Muscle of back (tissue), 11 donors: ENCODE results near the gene CHKB. TPM values are rescaled to one million over a fixed set of nuclear protein-coding genes. Genes with fewer than 3 reads are reported as not detected.
A peak's percentile ranks its signal among the peaks of the same experiment; 100 is the strongest.

Experiments used
- DNase-seq, 3 donors: peaks; one replicate each; pipeline versions ENCODE4 v3.0.0 to v3.0.0-alpha.2; 2013
- polyA plus RNA-seq, 10 donors: library from polyadenylated mRNA; unstranded; fragments of 120-200 nt; gene quantifications; one replicate each; pipeline ENCODE4 v1.2.1, GENCODE V29; 2013; ENCODE audit not compliant: insufficient read length in 10 of 10

Gene CHKB
- polyA plus RNA-seq, 10 donors, result 35.5 to 68.7 (median 46.4) TPM

- no peak for DNase-seq
Measured at GRCh38 chr22:50600967-50601668, 18.5 kb upstream of the CHKB start.

DNA sequence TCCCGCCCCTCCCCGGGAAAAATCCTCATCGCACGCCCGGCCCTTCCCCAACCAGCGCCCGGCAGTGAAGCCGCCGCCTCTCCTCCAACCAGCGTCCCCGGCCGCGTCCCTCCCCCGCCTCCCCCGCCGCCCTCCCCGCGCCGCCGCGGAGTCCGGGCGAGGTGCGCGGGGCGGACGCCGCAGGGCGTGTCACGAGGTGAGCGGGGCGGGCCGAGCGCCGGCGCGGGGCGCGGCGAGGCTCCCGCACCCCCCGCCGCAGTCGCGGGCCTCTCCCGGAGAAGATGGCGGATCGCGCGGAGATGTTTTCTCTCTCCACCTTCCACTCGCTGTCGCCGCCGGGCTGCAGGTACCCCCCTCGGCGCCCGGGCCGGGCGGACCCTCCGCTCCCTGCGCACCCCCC, 17.9 kb upstream of the CHKB start, which contains the start of gene MAPK8IP2:
Gene MAPK8IP2, plus strand, starts transcription at position 256 of the 400 bp plus-strand sequence. Its CDS starts 26 bp downstream, at position 282.
- no peak for DNase-seq

- peak in 2 of 3 donors; percentile 61 to 78 for DNase-seq
Measured at GRCh38 chr22:50599816-50600455, 17.3 kb upstream of the CHKB start.

GRCh38 chr22:50597097-50597496, 14.4 kb upstream of the CHKB start:
- no peak for DNase-seq

DNA sequence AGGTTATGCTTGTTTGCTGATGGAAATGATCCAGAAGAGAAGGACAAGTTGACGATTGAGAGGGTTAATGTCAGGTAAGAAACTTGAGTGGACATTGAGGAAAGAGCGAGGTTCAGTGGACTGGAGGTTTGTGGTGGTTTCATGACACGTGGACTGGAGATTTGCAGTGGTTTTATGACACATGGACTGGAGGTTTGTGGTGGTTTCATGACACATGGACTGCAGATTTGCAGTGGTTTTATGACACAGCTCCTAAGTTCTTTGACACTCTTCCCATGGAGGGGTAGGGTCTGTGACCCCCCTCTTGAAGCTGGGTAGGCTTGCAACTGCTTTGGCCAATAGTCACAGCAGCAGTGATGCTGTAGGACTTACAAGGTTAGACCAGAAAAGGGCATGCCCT, 12.5 kb upstream of the CHKB start:
- no peak for DNase-seq

- no peak for DNase-seq
Measured at GRCh38 chr22:50587407-50587806, 4.8 kb upstream of the CHKB start.

DNA sequence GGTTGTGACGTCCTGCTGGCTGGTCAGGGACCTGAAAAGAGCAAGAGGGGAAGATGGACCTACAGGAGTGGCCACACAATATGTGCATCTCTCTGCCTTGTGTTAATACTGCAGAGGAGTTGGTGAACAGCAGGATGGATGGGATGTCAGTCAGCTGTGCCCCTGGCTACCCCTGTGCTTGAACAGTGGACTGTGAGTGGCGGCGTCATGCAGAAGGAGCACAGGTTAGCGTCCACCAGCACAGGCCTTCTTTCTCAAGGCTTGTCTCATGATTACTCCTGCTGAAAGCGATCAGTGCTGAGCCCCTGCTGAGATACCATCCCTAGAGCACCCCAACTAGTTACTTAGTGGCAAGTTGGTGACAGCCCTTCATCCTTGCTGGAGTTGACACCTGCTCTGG, 3.8 kb upstream of the CHKB start:
- DNase-seq, result no peak

- no peak for DNase-seq
Measured at GRCh38 chr22:50585781-50586180, 3.1 kb upstream of the CHKB start.

GRCh38 chr22:50585238-50585637, 2.6 kb upstream of the CHKB start:
- DNase-seq, result no peak

GRCh38 chr22:50584106-50585096, 1.8 kb upstream of the CHKB start:
- DNase-seq, result no peak

DNA sequence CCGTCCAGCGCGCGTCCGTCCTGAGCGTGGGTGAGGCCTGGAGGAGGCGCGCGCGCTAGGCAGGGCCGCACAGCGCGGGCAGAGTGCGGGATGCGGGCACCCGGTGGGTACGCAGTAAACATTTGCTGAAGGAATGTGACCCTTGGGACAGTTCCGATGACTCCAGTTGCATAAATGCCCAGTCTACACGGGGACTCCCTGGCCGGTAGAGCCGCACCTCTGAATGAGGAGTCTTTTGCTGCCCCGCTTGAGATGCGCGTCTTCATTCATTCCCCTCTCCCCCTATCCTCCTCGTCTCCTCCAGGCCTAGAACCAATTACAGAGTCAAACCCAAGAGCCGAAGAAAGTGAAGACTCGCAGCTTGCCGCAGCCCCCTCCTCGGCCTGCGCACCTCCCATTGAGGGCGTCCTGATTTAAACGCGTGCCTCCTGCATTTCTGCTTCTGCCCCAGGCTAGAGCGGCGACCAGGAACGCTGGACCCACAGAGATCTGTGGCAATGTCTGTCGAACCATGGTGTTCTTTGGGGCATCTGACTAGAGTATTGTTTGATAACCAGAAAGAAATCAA, 729 bp upstream of the CHKB start:
- no peak for DNase-seq

DNA sequence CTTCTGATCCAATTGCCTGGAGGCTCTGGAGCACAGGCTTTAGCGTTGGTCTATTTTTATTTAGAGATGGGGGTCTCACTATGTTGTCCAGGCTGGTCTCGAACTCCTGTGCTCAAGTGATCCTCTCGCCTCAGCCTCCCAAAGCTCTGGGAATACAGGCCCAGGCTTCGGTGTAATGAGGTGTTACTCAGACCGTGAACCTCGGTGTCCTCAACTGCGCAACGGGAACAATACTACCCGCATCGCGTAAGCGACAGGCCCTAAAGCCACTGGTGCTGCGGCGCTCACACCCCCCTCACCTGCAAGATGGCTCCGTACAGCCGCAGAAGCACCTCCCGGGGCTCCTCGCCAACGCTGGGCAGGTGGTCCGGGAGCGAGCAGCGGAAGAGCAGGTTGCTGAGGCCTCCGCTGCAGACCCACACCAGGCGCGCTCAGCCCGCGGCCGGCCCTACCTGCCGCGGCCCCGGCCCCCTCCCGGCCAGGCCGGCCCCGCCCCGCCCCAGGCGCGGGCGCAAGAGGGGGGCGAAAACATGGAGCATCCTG, 628 bp downstream of the CHKB start:
- peak in 1 of 3 donors; percentile 53 for DNase-seq

GRCh38 chr22:50581031-50581949, 1.4 kb downstream of the CHKB start:
- DNase-seq, result no peak

DNA sequence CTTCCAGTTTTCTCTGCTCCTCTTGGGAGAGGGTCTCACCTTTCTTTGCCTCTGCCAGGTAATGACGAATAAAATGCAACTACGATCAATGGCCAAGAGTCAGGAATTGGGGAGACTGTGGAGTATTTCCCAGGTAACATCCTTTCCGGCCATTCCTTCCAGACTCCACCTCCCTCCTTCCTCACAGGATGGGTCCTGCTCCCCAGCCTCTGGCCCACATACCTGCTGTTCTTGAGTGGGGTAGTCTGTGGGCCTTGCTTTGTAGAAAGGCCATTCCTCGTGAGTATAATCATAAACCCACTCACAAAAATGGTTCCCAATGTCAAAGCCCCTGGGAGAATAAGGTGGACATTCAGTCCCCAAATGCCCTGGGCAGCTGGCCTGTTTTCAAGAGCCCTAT, 2.9 kb downstream of the CHKB start:
- no peak for DNase-seq

DNA sequence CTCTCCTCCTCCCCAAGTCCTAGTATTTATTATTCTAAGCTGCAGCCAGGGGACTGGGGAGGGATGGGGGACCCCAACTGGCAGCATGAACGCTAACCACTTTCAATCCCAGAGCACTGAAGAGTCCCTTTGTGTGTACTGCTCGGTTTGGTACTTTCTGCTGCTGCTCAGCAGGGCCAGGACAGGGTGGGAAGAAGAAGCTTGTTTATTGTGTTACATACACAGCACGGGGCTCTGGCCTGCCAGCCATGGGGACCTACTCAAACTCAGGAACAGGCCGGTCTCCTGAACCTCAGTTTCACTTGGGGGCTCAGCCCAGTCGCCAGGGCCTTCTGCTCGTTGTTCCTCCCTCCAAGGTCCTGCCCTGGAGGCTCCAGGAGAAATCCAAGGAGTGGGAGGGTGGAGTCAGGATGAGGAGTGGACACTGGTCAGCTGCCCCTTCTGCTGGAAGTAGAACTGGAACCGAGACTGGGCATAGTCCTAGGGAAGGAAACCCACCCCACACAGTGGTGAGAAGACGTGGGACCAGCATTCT, 3.8 kb downstream of the CHKB start:
- DNase-seq, result no peak

GRCh38 chr22:50577987-50578775, 4.5 kb downstream of the CHKB start, which contains the start of gene CPT1B:
CPT1B (minus strand) TSS chr22:50578427; CDS start chr22:50577915, 512 bp downstream.
- peak; percentile 32 to 48 (median 34) for DNase-seq

DNA sequence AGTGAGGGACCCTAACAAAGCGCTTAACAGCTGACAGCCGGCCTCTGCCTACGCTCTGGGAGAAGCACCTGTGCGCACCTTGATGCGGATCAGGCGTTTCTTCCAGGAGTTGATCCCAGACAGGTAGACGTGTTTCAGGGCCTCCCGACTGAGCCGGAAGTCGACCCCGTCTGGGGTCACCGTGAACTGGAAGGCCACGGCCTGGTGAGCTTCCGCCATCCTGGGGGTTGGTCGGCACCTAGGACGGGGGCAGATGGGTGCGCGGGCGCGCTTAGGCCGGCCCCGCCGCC, 5.0 kb downstream of the CHKB start:
- DNase-seq, result no peak

DNA sequence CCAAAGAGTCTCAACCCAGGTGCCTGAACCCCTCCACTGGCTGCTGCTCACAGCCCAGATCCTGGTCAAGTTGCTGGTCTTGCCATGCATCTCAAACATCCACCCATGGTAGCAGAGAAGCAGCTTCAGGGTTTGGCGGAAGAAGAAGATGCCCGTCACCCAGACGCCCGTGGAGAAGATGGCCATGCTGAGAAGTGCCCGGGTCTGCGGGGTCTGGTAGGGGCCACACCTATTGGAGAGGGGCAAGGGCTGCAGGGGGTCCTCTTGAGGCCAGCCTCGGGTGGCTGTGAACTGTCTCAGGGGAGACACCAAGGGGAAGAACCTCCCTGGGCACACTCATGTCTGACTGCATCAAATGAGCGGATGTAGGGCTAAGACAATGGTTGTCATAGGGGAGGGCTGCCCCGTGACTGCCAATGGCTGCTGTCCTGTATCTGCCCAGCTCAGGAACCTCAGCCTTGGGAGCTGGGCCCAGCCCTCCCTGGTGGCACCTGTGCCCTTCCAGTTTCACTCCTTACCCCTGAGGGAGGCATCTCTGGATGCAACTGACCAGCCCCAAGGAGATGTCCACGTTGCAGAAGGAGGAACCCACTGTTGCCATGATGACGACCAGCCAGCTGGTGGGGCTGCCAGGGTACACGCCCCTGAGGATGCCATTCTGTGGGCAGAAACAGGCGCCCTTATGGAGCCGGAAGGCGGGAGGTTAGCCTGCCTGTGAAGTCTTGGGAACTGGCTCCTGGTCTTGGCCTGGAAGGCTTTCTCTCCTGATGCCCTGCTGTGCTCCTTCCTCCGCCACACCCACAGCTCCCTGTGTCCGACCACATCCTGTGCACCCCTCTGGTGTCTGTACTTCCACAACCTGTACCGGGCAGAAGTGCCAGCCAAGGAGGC, 5.6 kb downstream of the CHKB start:
- DNase-seq, result no peak
